ENCODE results near the gene HELB.

The HELB gene

GRCh38 chr12:66340131-66340530 is 37.8 kb downstream of the HELB start:
- ChIA-PET POLR2A (no interaction called here), CTCF (interaction anchor here (1.3 kb wide), 1 partner anchor 10 kb away, joined by 3 read pairs; no protein-coding TSS in a partner anchor)
- TF ChIP-seq CTCF (IDR thresholded peaks at IDR 0.05; ENCODE audit: control extremely low read depth, extremely low read depth, low read depth, missing control alignments) = no peak
- DNase-seq (ENCODE audit: extremely low spot score) = no peak

- CTCF ChIA-PET = interaction anchor here (1.3 kb wide), 1 partner anchor 11 kb away, joined by 3 read pairs; no protein-coding TSS in a partner anchor
- no peak for DNase-seq (ENCODE audit: extremely low spot score)
- TF ChIP-seq CTCF (IDR thresholded peaks at IDR 0.05; ENCODE audit: control extremely low read depth, extremely low read depth, low read depth, missing control alignments) = no peak
- POLR2A ChIA-PET = no interaction called here
Measured at GRCh38 chr12:66341126-66341525, 38.8 kb downstream of the HELB start.

- DNase-seq (ENCODE audit: extremely low spot score) = no peak
- ChIA-PET POLR2A (no interaction called here), CTCF (interaction anchor here (1.1 to 2.6 kb wide), 6 partner anchors 9 to 349 kb away, joined by 3 to 11 read pairs (median 4); no protein-coding TSS in a partner anchor)
- no peak for TF ChIP-seq CTCF (IDR thresholded peaks at IDR 0.05; ENCODE audit: control extremely low read depth, extremely low read depth, low read depth, missing control alignments)
Measured at GRCh38 chr12:66345212-66345611, 42.9 kb downstream of the HELB start.

GRCh38 chr12:66345956-66346355 is 43.7 kb downstream of the HELB start:
- no peak for DNase-seq (ENCODE audit: extremely low spot score)
- CTCF ChIA-PET = interaction anchor here (1.1 to 2.6 kb wide), 5 partner anchors 8 to 348 kb away, joined by 3 to 11 read pairs (median 4); no protein-coding TSS in a partner anchor
- POLR2A ChIA-PET = no interaction called here
- TF ChIP-seq CTCF (IDR thresholded peaks at IDR 0.05; ENCODE audit: control extremely low read depth, extremely low read depth, low read depth, missing control alignments) = no peak

- no peak for TF ChIP-seq CTCF (IDR thresholded peaks at IDR 0.05; ENCODE audit: control extremely low read depth, extremely low read depth, low read depth, missing control alignments)
- no peak for DNase-seq (ENCODE audit: extremely low spot score)
- CTCF ChIA-PET = interaction anchor here (1.0 to 3.9 kb wide), 3 partner anchors 9 to 343 kb away, joined by 3 to 41 read pairs (median 8); no protein-coding TSS in a partner anchor
- POLR2A ChIA-PET = interaction anchor here (0.6 kb wide), 1 partner anchor 10 kb away, joined by 11 read pairs; no protein-coding TSS in a partner anchor
Measured at GRCh38 chr12:66351301-66351700, 49.0 kb downstream of the HELB start.

- ChIA-PET CTCF (interaction anchor here (0.7 to 3.9 kb wide), 12 partner anchors 9 to 509 kb away, joined by 3 to 41 read pairs (median 4); no protein-coding TSS in a partner anchor), POLR2A (no interaction called here)
- DNase-seq (ENCODE audit: extremely low spot score) = no peak
- peak; percentile 44 for TF ChIP-seq CTCF (IDR thresholded peaks at IDR 0.05; ENCODE audit: control extremely low read depth, extremely low read depth, low read depth, missing control alignments)
Measured at GRCh38 chr12:66352197-66352596, 49.9 kb downstream of the HELB start.

All from GM10248 (cell line).